KBM-7 (cell line): ENCODE data around the gene PHLDA1.

Source experiments
- DNase-seq: peaks from one replicate; pipeline ENCODE4 v3.0.0-alpha.2; 2015
- in situ Hi-C: fragments of 300-500 bp; cut with MboI; formaldehyde crosslinking; loops from 2 replicates; pipeline ENCODE4 v1.14.3; 2020; ENCODE audit warnings: low sequenced_read_pairs, low pct_unique_long_range_greater_than_20kb, mixed read lengths

PHLDA1 gene

DNA sequence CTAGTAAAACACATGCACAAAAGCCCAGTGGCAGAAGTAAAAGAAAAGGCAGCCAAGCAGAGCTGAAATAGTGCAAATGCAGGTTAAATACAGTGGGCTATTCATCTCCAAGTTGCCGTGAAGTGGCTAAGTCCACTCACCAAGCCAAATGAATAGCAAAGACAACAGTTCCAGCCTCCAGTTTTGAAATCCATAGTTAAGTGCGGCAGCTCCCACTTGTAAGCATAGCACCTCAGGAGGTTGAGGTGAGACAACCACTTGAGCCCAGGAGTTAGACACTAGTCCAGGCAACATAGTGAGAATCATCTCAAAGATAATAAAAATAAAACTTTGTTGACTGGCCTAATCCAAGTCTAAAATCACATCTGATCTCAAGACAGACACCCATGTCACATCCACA is 9.8 kb upstream of the PHLDA1 start:
- in situ Hi-C loops = loop anchor here (25.0 kb wide), 1 partner anchor 504 kb away; no protein-coding TSS in a partner anchor

DNA sequence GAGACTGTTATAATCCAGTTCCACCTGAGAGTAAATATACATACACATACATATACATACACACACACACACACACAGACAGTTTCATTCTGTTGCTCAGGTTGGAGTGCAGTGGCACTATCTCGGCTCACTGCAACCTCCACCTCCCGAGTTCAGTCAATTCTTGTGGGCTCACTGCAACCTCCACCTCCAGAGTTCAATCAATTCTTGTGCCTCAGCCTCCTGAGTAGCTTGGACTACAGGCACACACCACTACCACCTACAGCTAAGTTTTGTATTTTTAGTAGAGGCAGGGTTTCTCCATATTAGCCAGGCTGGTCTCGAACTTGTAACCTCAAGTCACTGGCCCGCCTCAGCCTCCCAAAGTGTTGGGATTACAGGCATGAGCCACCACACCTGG is 8.9 kb upstream of the PHLDA1 start:
- in situ Hi-C loops = loop anchor here (25.0 kb wide), 1 partner anchor 503 kb away; no protein-coding TSS in a partner anchor
- no peak for DNase-seq

More for the DNA sequence above, 9.8 kb upstream of the PHLDA1 start:
- no peak for DNase-seq

- in situ Hi-C loops = loop anchor here (25.0 kb wide), 1 partner anchor 501 kb away; no protein-coding TSS in a partner anchor
- DNase-seq = no peak
Observed at GRCh38 chr12:76038176-76038575, 6.6 kb upstream of the PHLDA1 start.

DNA sequence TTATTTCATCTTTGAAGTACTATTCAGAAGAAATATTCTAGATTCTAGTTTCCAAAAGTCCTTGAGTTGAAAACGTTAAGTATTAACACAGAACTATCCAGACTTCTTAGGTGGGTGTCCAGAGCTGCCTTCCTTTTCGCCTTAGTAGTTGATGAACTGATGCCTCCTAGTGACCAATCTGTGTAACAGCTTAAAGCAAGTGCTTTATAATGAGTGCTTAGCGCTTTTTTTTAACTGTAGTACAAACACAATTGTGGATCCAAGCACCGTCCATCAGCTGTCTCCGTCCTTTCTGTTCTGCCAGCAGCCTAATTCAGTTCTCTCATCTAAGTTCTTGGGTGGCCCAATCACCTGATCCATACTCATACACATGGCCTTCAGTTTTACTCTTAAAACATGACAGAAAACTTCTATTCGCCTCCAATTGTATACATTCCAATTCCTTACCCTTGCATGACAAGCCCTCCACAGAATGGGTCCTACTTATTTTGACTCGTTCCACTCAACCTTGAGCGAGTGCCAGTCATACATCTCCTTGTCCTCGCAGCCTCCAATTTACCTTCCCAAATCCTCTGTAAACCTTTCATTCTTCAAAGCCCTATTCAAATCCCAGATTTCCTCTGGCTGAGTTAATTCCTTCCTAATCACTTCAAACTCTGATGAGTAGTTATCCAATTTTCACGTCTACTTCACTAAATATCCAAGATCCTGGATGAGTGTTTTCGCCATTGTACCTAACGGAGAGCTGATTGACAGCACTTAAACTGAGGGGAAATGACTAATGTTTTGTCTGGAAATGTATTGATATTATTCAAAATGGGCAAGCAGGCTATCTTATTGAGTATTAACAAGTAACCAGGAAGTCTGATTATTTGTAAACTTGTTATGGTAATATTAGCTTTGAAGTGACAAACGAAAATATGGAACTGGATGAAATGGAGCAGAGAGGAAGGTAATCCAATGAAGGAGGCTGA is 5.8 kb upstream of the PHLDA1 start:
- in situ Hi-C loops = loop anchor here (25.0 kb wide), 1 partner anchor 500 kb away; no protein-coding TSS in a partner anchor
- peak; percentile 77 for DNase-seq

GRCh38 chr12:76035045-76035444 is 3.5 kb upstream of the PHLDA1 start:
- no peak for DNase-seq
- in situ Hi-C loops = loop anchor here (25.0 kb wide), 1 partner anchor 498 kb away; no protein-coding TSS in a partner anchor

GRCh38 chr12:76033081-76034011 is 1.8 kb upstream of the PHLDA1 start:
- DNase-seq = no peak
- in situ Hi-C loops = loop anchor here (25.0 kb wide), 1 partner anchor 496 kb away; no protein-coding TSS in a partner anchor

GRCh38 chr12:76032043-76032981 is 736 bp upstream of the PHLDA1 start:
- in situ Hi-C loops = loop anchor here (25.0 kb wide), 1 partner anchor 495 kb away; no protein-coding TSS in a partner anchor
- DNase-seq = peak; percentile 71

GRCh38 chr12:76031081-76031413 is 529 bp downstream of the PHLDA1 start:
- in situ Hi-C loops = loop anchor here (25.0 kb wide), 1 partner anchor 494 kb away; no protein-coding TSS in a partner anchor
- DNase-seq = no peak

DNA sequence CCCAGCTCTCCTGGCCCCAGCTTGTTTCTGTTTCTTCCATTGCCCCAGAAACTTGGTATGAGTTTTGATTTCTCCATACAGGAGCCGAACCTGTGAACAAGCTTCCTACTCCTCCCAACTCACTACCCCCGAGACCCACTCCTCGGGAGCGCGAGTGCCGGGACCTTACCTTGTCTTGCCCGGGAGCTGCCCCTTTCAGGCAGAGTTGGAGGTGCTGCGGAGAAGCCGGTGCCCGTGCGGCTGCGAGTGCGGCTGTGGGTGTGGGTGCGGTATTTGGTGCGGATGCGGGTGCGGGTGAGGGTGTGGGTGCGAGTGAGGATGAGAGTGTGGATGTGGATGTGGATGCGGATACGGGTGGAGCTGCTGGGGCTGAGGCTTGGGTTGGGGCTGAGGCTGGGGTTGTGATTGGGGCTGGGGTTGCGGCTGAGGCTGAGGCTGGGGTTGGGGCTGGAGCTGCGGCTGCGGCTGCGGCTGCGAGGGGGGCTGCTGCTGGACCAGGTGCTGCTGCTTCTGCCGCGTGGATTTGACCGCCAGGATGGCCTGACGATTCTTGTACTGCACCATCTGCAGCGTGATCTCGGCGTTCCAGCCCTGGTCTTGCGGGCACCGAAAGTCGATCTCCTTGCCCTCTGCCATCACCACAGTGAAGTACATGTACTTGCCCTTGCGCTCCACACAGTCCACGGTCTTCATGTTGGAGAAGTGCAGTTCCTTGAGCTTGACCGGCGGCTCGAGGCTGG is 1.1 kb downstream of the PHLDA1 start:
- in situ Hi-C loops = loop anchor here (25.0 kb wide), 1 partner anchor 493 kb away; no protein-coding TSS in a partner anchor
- peak; percentile 21 for DNase-seq

- DNase-seq = no peak
- in situ Hi-C loops = loop anchor here (25.0 kb wide), 1 partner anchor 493 kb away; no protein-coding TSS in a partner anchor
Observed at GRCh38 chr12:76029982-76030340, 1.6 kb downstream of the PHLDA1 start.

DNA sequence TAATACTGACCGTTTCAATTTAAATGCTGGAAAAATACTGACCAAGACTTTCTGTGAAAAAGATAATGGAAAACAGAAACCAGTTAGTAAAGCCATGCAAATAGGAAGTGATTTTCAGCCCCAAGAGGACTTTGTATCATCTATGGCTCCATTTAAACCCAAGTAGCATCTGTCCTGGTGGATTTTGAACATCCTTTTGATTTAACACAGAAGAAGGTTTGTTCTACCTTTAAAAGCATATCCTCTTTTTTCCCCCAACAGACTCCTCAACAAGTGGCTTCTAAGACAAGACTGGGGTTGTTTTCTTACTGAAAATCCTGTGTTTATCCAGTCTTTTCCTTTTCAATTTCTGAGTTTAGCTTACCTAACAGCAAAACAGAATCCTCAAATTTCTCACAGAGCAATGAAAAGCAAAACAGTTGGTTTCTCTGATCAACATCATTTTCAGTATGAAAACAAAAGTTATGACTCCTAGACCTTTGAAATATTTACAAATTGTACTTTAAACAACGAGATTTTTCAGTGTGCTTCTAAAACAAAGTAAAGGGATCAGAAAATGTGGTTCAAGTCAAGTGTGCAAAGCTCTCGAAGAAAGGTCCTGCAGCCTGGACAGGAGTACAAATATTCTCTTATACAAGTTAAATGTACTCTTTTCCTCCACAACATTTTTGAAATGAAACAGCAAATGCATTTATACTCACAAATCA is 2.9 kb downstream of the PHLDA1 start:
- no peak for DNase-seq

GRCh38 chr12:76026643-76027063 is 4.9 kb downstream of the PHLDA1 start:
- in situ Hi-C loops = loop anchor here (25.0 kb wide), 1 partner anchor 489 kb away; no protein-coding TSS in a partner anchor
- DNase-seq = no peak

More for the DNA sequence above, 2.9 kb downstream of the PHLDA1 start:
- in situ Hi-C loops = loop anchor here (25.0 kb wide), 1 partner anchor 491 kb away; no protein-coding TSS in a partner anchor

DNA sequence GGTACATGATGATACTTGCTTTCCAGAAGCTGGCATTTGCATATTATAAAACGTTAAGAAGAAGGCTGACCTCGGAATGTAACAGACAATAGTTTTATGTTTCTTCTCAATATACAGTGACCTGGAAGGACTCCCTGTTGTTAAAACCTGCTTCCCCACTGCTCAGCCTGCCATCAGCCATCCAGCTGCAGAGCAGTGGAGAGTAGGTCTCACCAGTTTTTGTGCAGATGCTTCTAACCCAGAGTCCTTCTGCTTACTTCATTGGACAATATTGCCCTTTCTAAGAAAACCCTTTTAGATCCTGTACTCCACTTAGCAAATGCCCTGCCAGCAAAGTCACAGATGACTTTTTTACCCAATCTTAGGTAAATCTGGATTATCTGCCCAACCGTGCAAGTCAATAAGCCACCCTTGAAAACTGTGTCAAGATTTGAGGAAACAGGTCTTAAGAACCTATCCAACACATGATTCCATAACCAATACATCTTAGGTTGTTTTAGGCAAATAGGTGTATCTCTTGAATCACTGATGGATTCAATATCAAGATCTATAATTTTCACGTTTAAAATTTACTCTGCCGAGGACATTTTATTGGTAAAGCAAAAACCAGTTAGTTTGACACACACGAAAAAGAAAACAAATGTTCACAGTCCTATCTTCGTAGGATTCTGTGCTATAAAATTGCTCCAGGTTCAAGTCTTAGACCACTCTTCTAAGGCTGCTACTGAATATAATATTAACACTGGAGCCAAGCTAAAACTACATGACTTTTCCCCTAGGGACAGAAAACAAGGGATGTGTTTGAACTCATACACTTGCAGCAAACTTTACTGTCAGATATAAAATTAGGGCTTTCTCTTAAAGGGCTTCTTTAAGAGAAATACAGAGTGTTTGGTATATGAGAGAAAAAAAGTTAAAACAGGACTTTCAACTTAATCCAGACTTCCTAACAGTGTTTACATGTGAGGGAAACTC is 5.7 kb downstream of the PHLDA1 start:
- in situ Hi-C loops = loop anchor here (25.0 kb wide), 1 partner anchor 489 kb away; no protein-coding TSS in a partner anchor
- DNase-seq = no peak

DNA sequence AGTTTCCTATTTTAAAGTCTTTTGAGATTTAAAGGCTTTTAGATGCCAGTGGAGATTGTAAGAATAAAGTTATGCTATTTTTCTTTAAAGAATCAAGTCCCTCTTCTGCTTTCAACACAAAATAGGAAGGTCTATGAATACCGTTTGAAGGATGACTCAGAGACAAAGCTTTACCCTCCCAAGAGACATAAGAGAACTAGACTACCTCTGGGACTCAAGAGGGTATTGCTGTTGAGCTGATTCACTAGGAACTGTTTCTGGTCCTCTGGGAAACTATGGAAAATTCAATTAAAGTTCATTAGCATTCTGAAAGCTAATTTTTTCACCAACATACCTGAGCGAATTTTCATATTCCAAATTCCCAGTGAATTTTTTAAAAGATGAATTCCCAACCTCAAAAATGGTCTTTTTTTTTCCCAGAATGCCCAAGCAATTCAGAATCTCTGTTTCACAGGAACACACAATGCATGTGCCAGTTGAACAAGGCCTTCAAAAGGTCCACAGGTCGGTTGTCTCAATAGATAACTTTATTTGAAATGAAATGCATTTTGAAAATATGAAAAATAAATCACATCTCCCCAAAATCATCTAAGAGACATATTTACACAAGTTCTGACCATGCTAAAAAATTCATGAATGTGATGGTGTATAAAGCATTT is 6.5 kb downstream of the PHLDA1 start:
- in situ Hi-C loops = loop anchor here (25.0 kb wide), 1 partner anchor 488 kb away; no protein-coding TSS in a partner anchor
- no peak for DNase-seq
